Thoracic aorta (tissue), 2 donors: ENCODE data around the gene PITPNM3. TPM values are rescaled to one million over a fixed set of nuclear protein-coding genes. Genes with fewer than 3 reads are reported as not detected.
A peak's percentile ranks its signal among the peaks of the same experiment; 100 is the strongest.

Experiments
- ATAC-seq: fragments of 150-250 bp; one replicate; pipeline ENCODE4 v1.8.0; 2017; ENCODE audit warnings: low read depth; ENCODE audit not compliant: insufficient number of reproducible peaks, low FRiP score
- DNase-seq: peaks from one replicate; pipeline ENCODE4 v3.0.0-alpha.2; 2020; ENCODE audit warnings: low spot score
- H3K27ac ChIP-seq, 2 donors: fragments of 200-600 bp; sonication (generic); 1 replicate in 1 of 2; 2 replicates in 1 of 2; pipeline ENCODE4 v1.5.1; 2016; ENCODE audit warnings: mild to moderate bottlenecking in 2 of 2, moderate library complexity in 2 of 2
- H3K27me3 ChIP-seq: fragments of 200-600 bp; sonication (generic); replicated peaks from 2 replicates; pipeline ENCODE4 v1.6.0; 2016; ENCODE audit warnings: mild to moderate bottlenecking; ENCODE audit not compliant: insufficient read depth
- H3K36me3 ChIP-seq: fragments of 200-600 bp; sonication (generic); one replicate; pipeline ENCODE4 v1.5.1; 2016
- H3K4me1 ChIP-seq, 2 donors: fragments of 200-600 bp; sonication (generic); 1 replicate in 1 of 2; 2 replicates in 1 of 2; pipeline versions ENCODE4 v1.5.1 to v1.6.0; 2016; ENCODE audit warnings: low read depth in 2 of 2, mild to moderate bottlenecking in 1 of 2; ENCODE audit not compliant: control insufficient read depth in 1 of 2
- H3K4me3 ChIP-seq: fragments of 200-600 bp; sonication (generic); 2 replicates; pipeline ENCODE4 v1.5.1; 2016; ENCODE audit warnings: mild to moderate bottlenecking
- H3K9me3 ChIP-seq: fragments of 200-600 bp; sonication (generic); 2 replicates; pipeline ENCODE4 v1.5.1; 2016
- CTCF ChIP-seq: fragments of 200-600 bp; sonication (generic); IDR thresholded peaks from one replicate; pipeline ENCODE4 v1.5.1; 2019; ENCODE audit warnings: antibody characterized with exemption
- total RNA-seq, 2 donors: library from RNA; depleted of rRNA; stranded (reverse); fragments of >200 nt; gene quantifications; one replicate each; pipeline versions ENCODE4 v1.1.0 to v1.2.3, GENCODE V29; 2016

Gene PITPNM3
- total RNA-seq, result 1 to 10 TPM; 1.8 to 3.1 TPM

DNA sequence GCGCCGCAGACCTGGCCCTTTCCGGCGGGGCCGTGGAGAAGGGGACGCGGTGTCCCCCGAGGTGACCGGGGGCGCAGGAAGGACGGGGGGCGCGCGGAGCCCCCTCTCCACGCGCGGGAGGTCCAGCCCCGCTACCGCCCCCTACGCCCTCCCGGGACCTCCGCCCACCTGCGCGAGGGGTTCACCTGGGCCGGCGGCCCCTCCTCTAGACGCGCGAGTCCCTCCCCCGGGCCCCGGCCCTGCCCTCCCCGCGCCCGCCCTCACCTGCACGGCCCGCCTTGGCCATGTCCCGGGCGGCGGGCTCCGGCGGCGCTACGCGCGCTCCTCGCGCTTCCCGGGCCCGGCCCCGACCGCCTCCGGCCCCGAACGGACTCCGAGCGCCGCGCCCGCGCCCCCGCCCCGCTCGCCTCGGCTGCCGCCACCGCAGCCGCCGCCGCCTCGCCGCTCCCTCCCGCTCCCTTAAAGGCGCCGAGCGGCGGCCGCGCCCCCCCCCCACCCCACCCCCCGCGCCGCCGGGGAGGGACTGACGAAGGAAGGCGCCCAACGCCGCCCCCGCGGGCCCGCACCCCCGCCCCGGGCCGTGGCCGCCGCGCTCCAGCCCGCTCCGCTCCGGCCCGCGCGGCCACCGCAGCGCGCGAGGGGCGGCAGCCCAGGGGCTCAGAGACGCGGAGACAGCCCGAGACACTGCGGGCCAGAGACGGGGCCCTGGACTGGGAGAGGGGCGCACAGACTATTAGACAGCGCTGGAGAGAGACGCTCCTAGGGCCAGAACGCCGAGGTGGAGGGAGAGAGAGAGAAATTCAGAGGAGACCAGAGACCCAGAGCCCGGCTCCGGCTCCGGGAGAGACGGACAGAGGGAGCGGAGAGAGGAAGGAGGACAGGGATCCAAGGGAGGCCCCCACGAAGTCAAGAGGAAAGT lies at the start of gene PITPNM3:
PITPNM3 (minus strand) TSS at position 435 of the 919 bp plus-strand sequence; CDS start at position 286, 149 bp downstream.
- Histone ChIP-seq H3K4me1 (peaks cover 6 to 14% of the 10 kb centered on the region in 2 donors), H3K27ac (no peak within 1 kb of the TSS)
- TF ChIP-seq CTCF, result no peak

GRCh38 chr17:6605142-6605541 lies 48.8 kb upstream of the PITPNM3 start:
- no peak for DNase-seq
- H3K36me3 ChIP-seq, result peaks cover 25% of the 10 kb centered on the region

More for the DNA sequence above, at the start of gene PITPNM3:
- DNase-seq (no peak), ATAC-seq (no peak)
- peak within 1 kb of the TSS; percentile 72 for H3K4me3 ChIP-seq
- no peaks in the 10 kb centered on the region for H3K36me3 ChIP-seq
- H3K9me3 ChIP-seq, result no peaks in the 10 kb centered on the region
- H3K27me3 ChIP-seq, result no peaks in the 10 kb centered on the region

DNA sequence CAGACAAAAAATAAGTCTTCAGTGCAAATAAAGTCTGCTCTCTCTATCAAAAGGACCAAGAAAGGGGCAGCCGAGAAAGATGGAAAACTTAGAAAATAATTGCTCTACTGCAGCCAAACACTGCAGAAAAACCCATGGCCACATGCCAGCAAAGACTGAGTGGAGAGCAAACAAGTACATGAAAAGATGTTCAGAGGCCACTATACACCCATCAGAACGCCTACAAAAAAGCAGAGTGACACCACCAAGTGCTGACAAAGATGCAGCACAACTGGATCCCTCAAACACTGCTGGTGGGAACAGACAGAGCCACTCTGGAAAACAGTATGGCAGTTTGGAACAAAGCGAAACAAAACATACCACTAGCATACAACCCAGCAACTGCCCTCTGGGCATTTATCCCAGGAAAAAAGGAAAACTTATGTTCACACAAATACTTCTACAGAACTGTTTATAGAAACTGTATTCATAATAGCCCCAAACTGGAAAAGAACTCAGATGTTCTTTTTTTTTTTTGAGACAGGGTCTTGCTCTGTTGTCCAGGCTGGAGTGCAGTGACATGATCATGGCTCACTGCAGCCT lies 47.5 kb upstream of the PITPNM3 start:
- ATAC-seq, result no peak
- peaks cover 14% of the 10 kb centered on the region for H3K36me3 ChIP-seq

More at GRCh38 chr17:6605142-6605541, 48.8 kb upstream of the PITPNM3 start:
- no peak for TF ChIP-seq CTCF
- Histone ChIP-seq H3K9me3 (no peaks in the 10 kb centered on the region), H3K27ac (no peak overlapping the region), H3K4me3 (no peak overlapping the region), H3K4me1 (peaks cover 0 to 14% of the 10 kb centered on the region in 2 donors), H3K27me3 (no peaks in the 10 kb centered on the region)
- no peak for ATAC-seq

GRCh38 chr17:6602141-6602540 lies 45.8 kb upstream of the PITPNM3 start:
- ATAC-seq (no peak), DNase-seq (no peak)
- Histone ChIP-seq H3K27me3 (no peaks in the 10 kb centered on the region), H3K36me3 (peaks cover 8% of the 10 kb centered on the region), H3K4me3 (no peak overlapping the region), H3K4me1 (peaks cover 13 to 29% of the 10 kb centered on the region in 2 donors), H3K9me3 (no peaks in the 10 kb centered on the region), H3K27ac (no peak overlapping the region)
- no peak for TF ChIP-seq CTCF

More for the DNA sequence above, 47.5 kb upstream of the PITPNM3 start:
- Histone ChIP-seq H3K9me3 (no peaks in the 10 kb centered on the region), H3K27ac (no peak overlapping the region), H3K27me3 (no peaks in the 10 kb centered on the region), H3K4me1 (peaks cover 8 to 27% of the 10 kb centered on the region in 2 donors), H3K4me3 (no peak overlapping the region)
- DNase-seq, result no peak
- TF ChIP-seq CTCF, result no peak

GRCh38 chr17:6599364-6599763 lies 43.0 kb upstream of the PITPNM3 start:
- DNase-seq (no peak), ATAC-seq (no peak)
- Histone ChIP-seq H3K9me3 (no peaks in the 10 kb centered on the region), H3K4me3 (no peak overlapping the region), H3K36me3 (peaks cover 11% of the 10 kb centered on the region), H3K4me1 (peaks cover 13 to 29% of the 10 kb centered on the region in 2 donors), H3K27me3 (no peaks in the 10 kb centered on the region), H3K27ac (peak overlapping the region in 1 of 2 donors; percentile 41)
- TF ChIP-seq CTCF, result no peak
